ENCODE measurements around the gene ANKRD65. TPM values are rescaled to one million over a fixed set of nuclear protein-coding genes. Genes with fewer than 3 reads are reported as not detected.
"Not testable (repeated sequence)": the region's sequence is repeated elsewhere in the genome, so short reads cannot be mapped to it uniquely, and the experiment has no call there.

ANKRD65 gene
- total and polyA plus RNA-seq, 2 donors (not counting 3 experiments of a cell fraction or from before 2014, with no cell fraction given), result 0.15 to 0.38 TPM

DNA sequence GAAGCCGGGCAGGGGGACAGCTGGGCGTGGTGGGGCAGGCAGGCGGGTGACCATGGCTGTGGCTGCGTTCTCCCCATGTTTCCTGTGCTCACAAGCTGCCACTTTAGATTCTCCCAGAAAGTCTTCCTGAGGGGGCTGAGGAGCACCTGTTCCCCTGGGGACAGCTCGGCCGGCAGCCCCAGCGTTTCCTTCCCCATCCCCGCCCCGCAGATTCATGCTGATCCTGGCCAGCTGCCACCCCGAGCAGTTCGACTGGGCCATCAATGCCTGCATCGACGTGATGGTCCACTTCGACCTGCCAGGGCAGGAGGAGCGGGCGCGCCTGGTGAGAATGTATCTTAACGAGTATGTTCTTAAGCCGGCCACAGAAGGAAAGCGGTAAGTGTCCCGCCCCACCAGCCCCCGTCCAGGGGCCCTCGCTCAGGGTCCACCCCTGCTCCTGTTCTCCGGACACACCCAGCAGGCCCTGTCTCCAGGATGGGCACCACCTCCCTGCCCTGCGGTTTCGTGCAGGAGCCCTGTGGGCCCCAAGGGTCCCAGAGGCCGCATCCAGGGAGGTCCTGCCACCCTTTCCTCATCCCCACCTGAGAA is 39.6 kb upstream of the ANKRD65 start:
- Histone ChIP-seq H3K27ac (ENCODE audit: insufficient read depth, low read depth, low read length) (no peak overlapping the region), H3K4me3 (replicated peaks in 1 of 3; ENCODE audit: insufficient read depth in 1 of 3, low read depth in 1 of 3, low read length in 3 of 3) (no peak overlapping the region), H3K9me3 (replicated peaks; ENCODE audit: control insufficient read depth, insufficient read depth, low read length) (no peaks in the 10 kb centered on the region), H3K4me1 (ENCODE audit: control insufficient read depth, extremely low read depth, insufficient read depth, low read length) (no peaks in the 10 kb centered on the region), H3K9ac (replicated peaks; ENCODE audit: extremely low read depth, insufficient read depth, low read length) (no peak overlapping the region), H3K79me2 (ENCODE audit: control insufficient read depth, insufficient read depth, low read length) (no peaks in the 10 kb centered on the region), H3K4me2 (ENCODE audit: insufficient read depth, low read length) (no peak overlapping the region), H3K36me3 (ENCODE audit: control insufficient read depth in 2 of 2, extremely low read depth in 1 of 2, insufficient read depth in 2 of 2, low read length in 2 of 2) (no peaks in the 10 kb centered on the region), H3K27me3 (ENCODE audit: control insufficient read depth in 2 of 2, insufficient read depth in 2 of 2, low read length in 2 of 2) (no peaks in the 10 kb centered on the region), H2AFZ (ENCODE audit: low read depth, low read length) (no peak overlapping the region), H4K20me1 (replicated peaks; ENCODE audit: control insufficient read depth, extremely low read depth, insufficient read depth, low read length) (no peaks in the 10 kb centered on the region), H3K9me1 (replicated peaks; ENCODE audit: control insufficient read depth, extremely low read depth, insufficient read depth, low read length) (no peaks in the 10 kb centered on the region)
- ChIA-PET POLR2A (no interaction called here), CTCF (no interaction called here)
- FAIRE-seq (no peak), DNase-seq (ENCODE audit: low read depth, low spot score) (no peak)
- dilution Hi-C loops (cut with MboI; ENCODE audit: extremely low pct_ligation_motif_present, low sequenced_read_pairs) (no loop called here), intact Hi-C loops (cut with micrococcal nuclease) (no loop called here)
- TF ChIP-seq FOS (IDR thresholded peaks at IDR 0.05; ENCODE audit: borderline replicate concordance, insufficient read depth, low read length) (no peak), POLR2AphosphoS5 (IDR thresholded peaks at IDR 0.05; ENCODE audit: insufficient read depth, low read depth, low read length) (no peak), EZH2 (IDR thresholded peaks at IDR 0.05; ENCODE audit: borderline replicate concordance, low read depth, low read length, severe bottlenecking) (no peak)
- TF ChIP-seq, protein P1, sequence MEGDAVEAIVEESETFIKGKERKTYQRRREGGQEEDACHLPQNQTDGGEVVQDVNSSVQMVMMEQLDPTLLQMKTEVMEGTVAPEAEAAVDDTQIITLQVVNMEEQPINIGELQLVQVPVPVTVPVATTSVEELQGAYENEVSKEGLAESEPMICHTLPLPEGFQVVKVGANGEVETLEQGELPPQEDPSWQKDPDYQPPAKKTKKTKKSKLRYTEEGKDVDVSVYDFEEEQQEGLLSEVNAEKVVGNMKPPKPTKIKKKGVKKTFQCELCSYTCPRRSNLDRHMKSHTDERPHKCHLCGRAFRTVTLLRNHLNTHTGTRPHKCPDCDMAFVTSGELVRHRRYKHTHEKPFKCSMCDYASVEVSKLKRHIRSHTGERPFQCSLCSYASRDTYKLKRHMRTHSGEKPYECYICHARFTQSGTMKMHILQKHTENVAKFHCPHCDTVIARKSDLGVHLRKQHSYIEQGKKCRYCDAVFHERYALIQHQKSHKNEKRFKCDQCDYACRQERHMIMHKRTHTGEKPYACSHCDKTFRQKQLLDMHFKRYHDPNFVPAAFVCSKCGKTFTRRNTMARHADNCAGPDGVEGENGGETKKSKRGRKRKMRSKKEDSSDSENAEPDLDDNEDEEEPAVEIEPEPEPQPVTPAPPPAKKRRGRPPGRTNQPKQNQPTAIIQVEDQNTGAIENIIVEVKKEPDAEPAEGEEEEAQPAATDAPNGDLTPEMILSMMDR (IDR thresholded peaks at IDR 0.05; ENCODE audit: extremely low read depth in 1 of 2, insufficient read depth in 1 of 2, low read depth in 1 of 2, low read length in 2 of 2), result no peak
- BruUV-seq (replicated peaks), result no TSS peak

DNA sequence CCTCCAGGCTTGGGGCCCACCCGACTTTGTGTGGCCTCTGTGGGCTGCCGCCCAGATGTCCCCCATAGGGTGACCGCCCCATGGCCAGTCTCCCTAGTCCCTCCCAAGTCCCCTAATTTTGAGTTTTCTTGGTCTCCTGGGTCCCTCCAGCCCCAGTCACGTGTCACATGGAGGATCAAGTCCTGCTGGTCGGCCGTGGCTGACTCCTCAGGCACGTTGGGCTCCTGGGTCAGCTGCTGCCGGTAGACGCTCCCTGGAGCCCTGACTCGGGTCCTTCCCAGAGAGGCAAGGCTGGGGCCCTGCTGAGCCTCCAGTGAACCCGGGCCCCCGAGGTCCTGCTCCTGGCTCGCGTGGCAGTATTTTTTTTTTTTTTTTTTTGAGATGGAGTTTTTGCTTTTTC is 38.6 kb upstream of the ANKRD65 start:
- H3K9me1 ChIP-seq (replicated peaks; ENCODE audit: control insufficient read depth, extremely low read depth, insufficient read depth, low read length); BruUV-seq (replicated peaks); H3K27me3 ChIP-seq (ENCODE audit: control insufficient read depth in 2 of 2, insufficient read depth in 2 of 2, low read length in 2 of 2); H3K4me2 ChIP-seq (ENCODE audit: insufficient read depth, low read length); H3K79me2 ChIP-seq (ENCODE audit: control insufficient read depth, insufficient read depth, low read length); POLR2A ChIA-PET; H3K9ac ChIP-seq (replicated peaks; ENCODE audit: extremely low read depth, insufficient read depth, low read length); H3K9me3 ChIP-seq (replicated peaks; ENCODE audit: control insufficient read depth, insufficient read depth, low read length); dilution Hi-C loops (cut with MboI; ENCODE audit: extremely low pct_ligation_motif_present, low sequenced_read_pairs); intact Hi-C loops (cut with micrococcal nuclease); CTCF ChIA-PET; H3K36me3 ChIP-seq (ENCODE audit: control insufficient read depth in 2 of 2, extremely low read depth in 1 of 2, insufficient read depth in 2 of 2, low read length in 2 of 2); H2AFZ ChIP-seq (ENCODE audit: low read depth, low read length); FAIRE-seq; DNase-seq (ENCODE audit: low read depth, low spot score); H3K4me3 ChIP-seq (replicated peaks in 1 of 3; ENCODE audit: insufficient read depth in 1 of 3, low read depth in 1 of 3, low read length in 3 of 3); H4K20me1 ChIP-seq (replicated peaks; ENCODE audit: control insufficient read depth, extremely low read depth, insufficient read depth, low read length); H3K27ac ChIP-seq (ENCODE audit: insufficient read depth, low read depth, low read length); H3K4me1 ChIP-seq (ENCODE audit: control insufficient read depth, extremely low read depth, insufficient read depth, low read length): not testable (repeated sequence)

DNA sequence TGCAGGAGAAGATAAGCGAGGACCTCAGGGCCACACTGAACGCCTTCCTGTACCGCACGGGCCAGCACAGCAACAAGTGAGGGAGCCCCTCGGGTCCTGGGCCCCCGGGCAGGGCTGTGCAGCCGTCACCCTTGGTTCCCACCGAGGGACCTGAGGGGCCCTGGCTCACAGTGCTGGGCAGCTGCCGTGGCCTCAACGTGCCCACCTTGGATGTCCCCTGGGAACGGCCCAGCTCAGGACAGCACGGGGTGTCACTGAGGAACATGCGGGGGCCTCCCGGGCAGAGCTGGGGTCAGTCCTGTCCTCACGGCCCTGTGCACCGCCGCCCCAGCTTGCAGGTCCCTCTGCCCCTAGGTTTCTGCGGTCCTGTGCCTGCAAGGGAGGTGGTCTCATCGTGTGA is 38.1 kb upstream of the ANKRD65 start:
- H3K9me1 ChIP-seq (replicated peaks; ENCODE audit: control insufficient read depth, extremely low read depth, insufficient read depth, low read length); H3K4me2 ChIP-seq (ENCODE audit: insufficient read depth, low read length); H3K79me2 ChIP-seq (ENCODE audit: control insufficient read depth, insufficient read depth, low read length); intact Hi-C loops (cut with micrococcal nuclease); DNase-seq (ENCODE audit: low read depth, low spot score); H3K4me3 ChIP-seq (replicated peaks in 1 of 3; ENCODE audit: insufficient read depth in 1 of 3, low read depth in 1 of 3, low read length in 3 of 3); FAIRE-seq; BruUV-seq (replicated peaks); dilution Hi-C loops (cut with MboI; ENCODE audit: extremely low pct_ligation_motif_present, low sequenced_read_pairs); H3K4me1 ChIP-seq (ENCODE audit: control insufficient read depth, extremely low read depth, insufficient read depth, low read length); H4K20me1 ChIP-seq (replicated peaks; ENCODE audit: control insufficient read depth, extremely low read depth, insufficient read depth, low read length); POLR2A ChIA-PET; H3K9ac ChIP-seq (replicated peaks; ENCODE audit: extremely low read depth, insufficient read depth, low read length); H2AFZ ChIP-seq (ENCODE audit: low read depth, low read length); H3K27me3 ChIP-seq (ENCODE audit: control insufficient read depth in 2 of 2, insufficient read depth in 2 of 2, low read length in 2 of 2); H3K36me3 ChIP-seq (ENCODE audit: control insufficient read depth in 2 of 2, extremely low read depth in 1 of 2, insufficient read depth in 2 of 2, low read length in 2 of 2); CTCF ChIA-PET; H3K9me3 ChIP-seq (replicated peaks; ENCODE audit: control insufficient read depth, insufficient read depth, low read length); H3K27ac ChIP-seq (ENCODE audit: insufficient read depth, low read depth, low read length): not testable (repeated sequence)
